ENCODE measurements around the gene CLK4. TPM values are rescaled to one million over a fixed set of nuclear protein-coding genes. Genes with fewer than 3 reads are reported as not detected.

Gene CLK4
- total RNA-seq, 3 donors from 2014 or later (not counting 1 experiment from before 2014, with no cell fraction given): 71.2 to 81.8 (median 78.0) TPM

GRCh38 chr5:178564397-178564796 lies 62.5 kb downstream of the CLK4 start:
- WGBS (ENCODE audit: insufficient coverage): 10% methylated on average over 4 of the region's 4 CpGs
- H3K27ac ChIP-seq (ENCODE audit: low read length): no peak overlapping the region
- no peak for TF ChIP-seq CTCF (IDR thresholded peaks at IDR 0.05)
- H3K36me3 Mint-ChIP-seq: no peaks in the 10 kb centered on the region
- no peak for DNase-seq
- no peak overlapping the region for H3K4me3 ChIP-seq (ENCODE audit: low read length)
- peaks cover 18 to 55% of the 10 kb centered on the region in 2 donors for H3K27me3 Mint-ChIP-seq (ENCODE audit: low read depth in 2 of 2)
- no peaks in the 10 kb centered on the region for H3K36me3 ChIP-seq (ENCODE audit: control insufficient read depth, insufficient read depth, low read length)
- peaks cover 0 to 6% of the 10 kb centered on the region in 2 donors for H3K4me1 Mint-ChIP-seq
- H3K4me3 Mint-ChIP-seq: no peak overlapping the region
- no peak for ATAC-seq
- no peaks in the 10 kb centered on the region for H3K9me3 ChIP-seq (ENCODE audit: control insufficient read depth, insufficient read depth, low read length)
- intact Hi-C loops (cut with micrococcal nuclease): no loop called here
- no peaks in the 10 kb centered on the region for H3K9me3 Mint-ChIP-seq
- H3K4me1 ChIP-seq (ENCODE audit: control insufficient read depth, insufficient read depth, low read length): no peaks in the 10 kb centered on the region
- peaks cover 3% of the 10 kb centered on the region for H3K27me3 ChIP-seq (ENCODE audit: control insufficient read depth, insufficient read depth, low read length)
- no peak overlapping the region for H3K27ac Mint-ChIP-seq

- Histone ChIP-seq H3K36me3 (ENCODE audit: control insufficient read depth, insufficient read depth, low read length) (no peaks in the 10 kb centered on the region), H3K27me3 (ENCODE audit: control insufficient read depth, insufficient read depth, low read length) (peaks cover 3% of the 10 kb centered on the region), H3K4me1 (ENCODE audit: control insufficient read depth, insufficient read depth, low read length) (no peaks in the 10 kb centered on the region), H3K4me3 (ENCODE audit: low read length) (no peak overlapping the region), H3K9me3 (ENCODE audit: control insufficient read depth, insufficient read depth, low read length) (no peaks in the 10 kb centered on the region), H3K27ac (ENCODE audit: low read length) (no peak overlapping the region)
- H3K27ac Mint-ChIP-seq: no peak overlapping the region
- no peak overlapping the region for H3K4me3 Mint-ChIP-seq
- no peaks in the 10 kb centered on the region for H3K9me3 Mint-ChIP-seq
- DNase-seq (no peak), ATAC-seq (no peak)
- intact Hi-C loops (cut with micrococcal nuclease): no loop called here
- peaks cover 18 to 56% of the 10 kb centered on the region in 2 donors for H3K27me3 Mint-ChIP-seq (ENCODE audit: low read depth in 2 of 2)
- WGBS (ENCODE audit: insufficient coverage): 81% methylated on average over 8 of the region's 8 CpGs
- TF ChIP-seq CTCF (IDR thresholded peaks at IDR 0.05): no peak
- H3K36me3 Mint-ChIP-seq: no peaks in the 10 kb centered on the region
- peaks cover 0 to 6% of the 10 kb centered on the region in 2 donors for H3K4me1 Mint-ChIP-seq
These were observed 63.2 kb downstream of the CLK4 start for GRCh38 chr5:178563621-178564020.

- no peak overlapping the region for H3K27ac Mint-ChIP-seq
- no peak overlapping the region for H3K4me3 Mint-ChIP-seq
- 30% methylated on average over 23 of the region's 23 CpGs for WGBS (ENCODE audit: insufficient coverage)
These were observed 65.0 kb downstream of the CLK4 start for GRCh38 chr5:178561746-178562264.

More at GRCh38 chr5:178561746-178562264, 65.0 kb downstream of the CLK4 start:
- ATAC-seq: no peak
- Histone ChIP-seq H3K4me3 (ENCODE audit: low read length) (no peak overlapping the region), H3K4me1 (ENCODE audit: control insufficient read depth, insufficient read depth, low read length) (no peaks in the 10 kb centered on the region), H3K27ac (ENCODE audit: low read length) (no peak overlapping the region), H3K36me3 (ENCODE audit: control insufficient read depth, insufficient read depth, low read length) (no peaks in the 10 kb centered on the region), H3K27me3 (ENCODE audit: control insufficient read depth, insufficient read depth, low read length) (peaks cover 3% of the 10 kb centered on the region), H3K9me3 (ENCODE audit: control insufficient read depth, insufficient read depth, low read length) (no peaks in the 10 kb centered on the region)
- intact Hi-C loops (cut with micrococcal nuclease): no loop called here
- H3K27me3 Mint-ChIP-seq (ENCODE audit: low read depth in 2 of 2): peaks cover 14 to 49% of the 10 kb centered on the region in 2 donors
- no peak for DNase-seq
- TF ChIP-seq CTCF (IDR thresholded peaks at IDR 0.05): no peak
- H3K9me3 Mint-ChIP-seq: no peaks in the 10 kb centered on the region
- H3K4me1 Mint-ChIP-seq: peaks cover 0 to 6% of the 10 kb centered on the region in 2 donors
- H3K36me3 Mint-ChIP-seq: no peaks in the 10 kb centered on the region

Measured in natural killer cell (primary cell).